ENCODE measurements around the gene BAZ1B.

- TF ChIP-seq, protein P1, sequence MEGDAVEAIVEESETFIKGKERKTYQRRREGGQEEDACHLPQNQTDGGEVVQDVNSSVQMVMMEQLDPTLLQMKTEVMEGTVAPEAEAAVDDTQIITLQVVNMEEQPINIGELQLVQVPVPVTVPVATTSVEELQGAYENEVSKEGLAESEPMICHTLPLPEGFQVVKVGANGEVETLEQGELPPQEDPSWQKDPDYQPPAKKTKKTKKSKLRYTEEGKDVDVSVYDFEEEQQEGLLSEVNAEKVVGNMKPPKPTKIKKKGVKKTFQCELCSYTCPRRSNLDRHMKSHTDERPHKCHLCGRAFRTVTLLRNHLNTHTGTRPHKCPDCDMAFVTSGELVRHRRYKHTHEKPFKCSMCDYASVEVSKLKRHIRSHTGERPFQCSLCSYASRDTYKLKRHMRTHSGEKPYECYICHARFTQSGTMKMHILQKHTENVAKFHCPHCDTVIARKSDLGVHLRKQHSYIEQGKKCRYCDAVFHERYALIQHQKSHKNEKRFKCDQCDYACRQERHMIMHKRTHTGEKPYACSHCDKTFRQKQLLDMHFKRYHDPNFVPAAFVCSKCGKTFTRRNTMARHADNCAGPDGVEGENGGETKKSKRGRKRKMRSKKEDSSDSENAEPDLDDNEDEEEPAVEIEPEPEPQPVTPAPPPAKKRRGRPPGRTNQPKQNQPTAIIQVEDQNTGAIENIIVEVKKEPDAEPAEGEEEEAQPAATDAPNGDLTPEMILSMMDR (IDR thresholded peaks at IDR 0.05; ENCODE audit: poor library complexity, severe bottlenecking) = no peak
- no peak for TF ChIP-seq RAD21 (conservative IDR thresholded peaks at IDR 0.05)
- no peak for TF ChIP-seq MXI1 (conservative IDR thresholded peaks at IDR 0.05; ENCODE audit: poor library complexity, severe bottlenecking)
- TF ChIP-seq EZH2 (IDR thresholded peaks at IDR 0.05; ENCODE audit: borderline replicate concordance, insufficient read depth, low read length, poor library complexity, severe bottlenecking) = no peak
- no peak for TF ChIP-seq POLR2AphosphoS5 (IDR thresholded peaks at IDR 0.05)
- no peak for TF ChIP-seq EP300 (conservative IDR thresholded peaks at IDR 0.05; ENCODE audit: poor library complexity, severe bottlenecking)
Measured at GRCh38 chr7:73569042-73569608, 47.0 kb upstream of the BAZ1B start.
